GM12865 (cell line): ENCODE measurements around the gene PPOX.

Experiments
- DNase-seq: peaks from one replicate; pipeline ENCODE4 v3.0.0; 2010; ENCODE audit warnings: low read depth
- H3K4me3 ChIP-seq: 2 replicates; pipeline ENCODE4 v1.5.1; 2011; ENCODE audit warnings: mild to moderate bottlenecking, low read depth, low read length, control low read depth
- CTCF ChIP-seq: IDR thresholded peaks from 2 replicates; pipeline ENCODE4 v1.5.1; 2011; ENCODE audit warnings: low read length, control low read depth, low read depth, inconsistent platforms; ENCODE audit not compliant: insufficient read depth; ENCODE audit errors: missing control alignments

PPOX gene

GRCh38 chr1:161215076-161215475, 48.9 kb downstream of the PPOX start, which contains the start of gene FCER1G:
Gene FCER1G (plus strand): TSS chr1:161215295. CDS start chr1:161215322, 27 bp downstream.
- no peak for DNase-seq
- no peak within 1 kb of the TSS for H3K4me3 ChIP-seq
- TF ChIP-seq CTCF = no peak

- TF ChIP-seq CTCF = no peak
- no peak overlapping the region for H3K4me3 ChIP-seq
- DNase-seq = peak; percentile 89
Observed at GRCh38 chr1:161216945-161217712, 50.9 kb downstream of the PPOX start.

DNA sequence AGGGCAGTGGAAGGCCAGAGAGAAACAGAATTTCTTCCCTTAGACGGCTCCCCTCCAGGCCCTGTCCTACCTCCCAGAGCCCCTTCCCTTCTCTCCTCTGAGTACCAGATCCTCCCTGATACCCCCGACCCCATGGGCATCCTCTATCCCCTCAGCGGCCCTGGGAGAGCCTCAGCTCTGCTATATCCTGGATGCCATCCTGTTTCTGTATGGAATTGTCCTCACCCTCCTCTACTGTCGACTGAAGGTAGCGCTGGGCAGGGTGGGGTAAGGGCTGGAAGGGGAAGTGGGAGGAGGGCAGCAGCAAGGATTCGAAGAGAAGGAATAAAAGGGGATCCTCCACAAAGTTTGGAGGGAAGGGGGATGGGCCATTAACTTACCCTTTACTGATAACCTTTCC, 51.6 kb downstream of the PPOX start:
- no peak for TF ChIP-seq CTCF
- no peak for DNase-seq
- no peak overlapping the region for H3K4me3 ChIP-seq

DNA sequence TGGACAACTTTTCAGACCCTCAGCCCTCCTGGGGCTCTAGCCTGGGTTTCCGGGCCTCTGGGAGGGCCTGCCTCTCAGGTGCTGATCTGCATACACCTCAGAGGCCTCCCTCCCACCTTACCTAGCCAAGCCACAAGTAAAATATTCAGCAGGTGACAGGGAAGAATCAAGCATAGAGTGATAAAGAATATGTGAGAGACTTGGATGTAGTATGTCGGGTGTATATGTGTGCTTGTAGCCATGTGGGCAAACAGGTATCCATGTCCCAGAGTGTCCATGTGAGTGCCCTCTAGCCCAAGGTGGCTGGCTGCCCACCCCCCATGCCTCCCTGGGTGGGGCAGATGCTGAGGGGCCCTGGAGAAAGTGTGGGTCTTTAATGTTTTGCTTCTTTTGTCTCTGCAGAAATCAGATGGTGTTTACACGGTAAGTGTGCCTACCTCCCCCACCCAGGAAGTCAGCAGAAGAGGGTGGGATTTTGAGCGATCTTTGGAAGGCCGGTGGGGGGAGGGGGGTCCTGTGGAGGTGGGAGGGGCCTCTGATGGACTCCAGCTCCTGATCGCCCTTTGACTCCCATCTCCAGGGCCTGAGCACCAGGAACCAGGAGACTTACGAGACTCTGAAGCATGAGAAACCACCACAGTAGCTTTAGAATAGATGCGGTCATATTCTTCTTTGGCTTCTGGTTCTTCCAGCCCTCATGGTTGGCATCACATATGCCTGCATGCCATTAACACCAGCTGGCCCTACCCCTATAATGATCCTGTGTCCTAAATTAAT, 52.3 kb downstream of the PPOX start:
- TF ChIP-seq CTCF = no peak
- DNase-seq = no peak
- H3K4me3 ChIP-seq = no peak overlapping the region

DNA sequence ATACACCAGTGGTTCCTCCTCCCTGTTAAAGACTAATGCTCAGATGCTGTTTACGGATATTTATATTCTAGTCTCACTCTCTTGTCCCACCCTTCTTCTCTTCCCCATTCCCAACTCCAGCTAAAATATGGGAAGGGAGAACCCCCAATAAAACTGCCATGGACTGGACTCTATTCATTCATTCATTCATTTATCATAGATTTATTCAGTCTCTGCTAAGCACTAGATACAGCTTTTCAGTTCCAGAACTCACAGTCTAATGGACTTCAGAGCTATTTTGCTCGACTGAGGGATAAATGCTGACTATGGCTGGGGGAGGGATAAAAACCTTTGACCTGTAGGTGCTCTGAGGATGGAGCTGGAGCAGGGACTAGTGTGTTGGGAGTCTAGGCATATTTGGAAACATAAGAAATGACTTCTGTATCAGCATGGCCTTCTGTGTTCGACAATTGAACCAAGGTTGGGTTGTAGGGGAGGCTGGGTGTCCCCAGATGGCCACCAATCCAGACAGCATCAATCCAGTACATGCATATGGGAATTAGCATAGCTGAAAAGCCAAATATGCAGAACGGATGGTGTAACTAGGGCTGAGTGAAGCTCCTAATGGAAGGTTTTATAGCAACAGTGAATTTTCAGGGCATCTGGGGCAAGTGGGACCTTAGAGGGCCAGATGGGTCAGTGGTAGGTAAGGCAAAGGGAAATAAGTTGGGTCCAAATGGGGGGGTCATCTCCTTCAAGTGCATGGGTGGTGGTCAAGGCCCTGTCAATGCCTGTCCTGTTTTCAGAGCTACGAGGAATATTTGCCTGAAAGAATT, 53.1 kb downstream of the PPOX start:
- no peak for DNase-seq
- no peak for TF ChIP-seq CTCF
- H3K4me3 ChIP-seq = no peak overlapping the region

DNA sequence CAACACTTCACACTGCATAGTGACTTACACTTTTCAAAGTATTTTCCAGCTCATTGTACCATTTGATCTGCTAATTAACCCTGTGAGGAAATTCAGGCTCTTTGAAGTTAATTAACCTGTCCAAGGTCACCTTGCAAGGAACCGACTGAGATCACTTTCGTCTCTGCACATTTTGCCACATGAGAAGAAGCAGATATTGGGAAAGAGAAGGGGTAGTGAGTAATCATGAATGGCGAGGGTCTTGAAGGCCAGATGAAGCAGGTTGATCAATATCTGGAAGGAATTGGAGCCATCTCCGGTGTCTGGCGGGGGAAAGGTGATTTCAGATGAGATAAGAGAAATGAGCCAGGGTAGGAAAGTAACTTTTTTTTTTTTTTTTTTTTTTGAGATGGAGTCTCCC, 53.8 kb downstream of the PPOX start:
- DNase-seq = no peak
- no peak overlapping the region for H3K4me3 ChIP-seq
- TF ChIP-seq CTCF = no peak
